ENCODE measurements around the gene SLC29A4. TPM values are rescaled to one million over a fixed set of nuclear protein-coding genes. Genes with fewer than 3 reads are reported as not detected.

Gene SLC29A4
- total RNA-seq, 1 experiment from 2014 or later: 0.56 TPM

DNA sequence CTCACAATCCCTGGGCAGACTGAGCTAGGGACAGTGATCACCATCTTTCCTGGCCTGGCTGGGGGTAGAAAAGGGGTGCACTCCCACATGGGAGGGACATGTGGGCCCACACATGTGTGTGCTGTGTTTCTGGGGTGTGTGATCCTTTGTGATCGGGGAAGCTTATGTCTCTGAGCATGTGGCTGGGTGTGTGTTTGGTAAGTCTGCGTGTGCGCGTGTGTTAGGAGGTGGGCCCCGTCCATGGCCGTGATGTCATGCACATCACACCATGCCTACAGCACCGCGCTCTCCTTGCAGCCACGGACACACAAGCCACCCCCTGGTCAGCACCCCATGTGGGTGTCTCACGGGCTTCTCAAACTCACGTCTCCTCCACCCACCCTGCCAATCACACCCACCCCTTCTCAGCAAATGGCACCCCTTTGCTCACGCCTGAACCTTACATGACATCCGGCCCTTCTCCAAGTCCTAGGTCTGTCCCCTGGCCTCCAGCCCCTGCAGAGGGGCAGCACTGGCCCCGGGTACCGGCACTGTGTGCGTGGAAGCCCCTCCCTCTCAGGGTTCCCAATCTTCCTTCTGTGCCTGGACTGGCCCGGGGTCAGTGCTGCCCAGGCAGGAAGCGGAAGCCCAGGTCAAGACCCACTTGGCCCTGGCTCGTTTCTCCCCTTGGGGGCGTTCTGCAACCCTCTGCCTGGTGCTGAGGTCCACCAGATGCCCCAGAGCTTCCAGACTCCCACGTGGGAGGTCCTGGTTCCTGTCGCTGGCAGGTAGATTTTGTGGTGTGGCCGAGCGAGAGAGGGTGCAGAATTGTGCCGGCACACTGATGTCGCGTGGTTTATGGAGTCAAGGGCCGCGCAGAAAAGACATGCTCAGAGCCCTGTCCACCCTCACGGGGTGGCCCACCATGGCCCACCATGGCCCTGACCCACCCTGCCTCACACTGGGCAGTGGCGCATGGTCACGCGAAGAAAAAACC, 12.6 kb downstream of the SLC29A4 start:
- no TSS peak for BruUV-seq (replicated peaks)
- DNase-seq (ENCODE audit: unreplicated experiment): no peak
- no peaks in the 10 kb centered on the region for H3K9me3 Mint-ChIP-seq (ENCODE audit: unreplicated experiment)
- ChIA-PET CTCF (no interaction called here), POLR2A (no interaction called here)
- intact Hi-C loops (cut with micrococcal nuclease): no loop called here
- TF ChIP-seq CTCF (IDR thresholded peaks at IDR 0.05; ENCODE audit: unreplicated experiment): no peak
- no peak overlapping the region for H3K27ac Mint-ChIP-seq (ENCODE audit: low read depth, unreplicated experiment)
- no peaks in the 10 kb centered on the region for H3K4me1 Mint-ChIP-seq (ENCODE audit: insufficient read depth, unreplicated experiment)
- no peaks in the 10 kb centered on the region for H3K36me3 Mint-ChIP-seq (ENCODE audit: insufficient read depth, unreplicated experiment)
- peaks cover 9% of the 10 kb centered on the region for H3K27me3 Mint-ChIP-seq (ENCODE audit: insufficient read depth, unreplicated experiment)
- no peak overlapping the region for H3K4me3 Mint-ChIP-seq (ENCODE audit: unreplicated experiment)

GRCh38 chr7:5296015-5296610, 13.4 kb downstream of the SLC29A4 start:
- ChIA-PET POLR2A (no interaction called here), CTCF (no interaction called here)
- no peak overlapping the region for H3K27ac Mint-ChIP-seq (ENCODE audit: low read depth, unreplicated experiment)
- BruUV-seq (replicated peaks): no TSS peak
- intact Hi-C loops (cut with micrococcal nuclease): no loop called here
- H3K27me3 Mint-ChIP-seq (ENCODE audit: insufficient read depth, unreplicated experiment): peaks cover 10% of the 10 kb centered on the region
- H3K4me3 Mint-ChIP-seq (ENCODE audit: unreplicated experiment): no peak overlapping the region
- TF ChIP-seq CTCF (IDR thresholded peaks at IDR 0.05; ENCODE audit: unreplicated experiment): no peak
- no peaks in the 10 kb centered on the region for H3K9me3 Mint-ChIP-seq (ENCODE audit: unreplicated experiment)
- no peaks in the 10 kb centered on the region for H3K4me1 Mint-ChIP-seq (ENCODE audit: insufficient read depth, unreplicated experiment)
- no peaks in the 10 kb centered on the region for H3K36me3 Mint-ChIP-seq (ENCODE audit: insufficient read depth, unreplicated experiment)
- no peak for DNase-seq (ENCODE audit: unreplicated experiment)

DNA sequence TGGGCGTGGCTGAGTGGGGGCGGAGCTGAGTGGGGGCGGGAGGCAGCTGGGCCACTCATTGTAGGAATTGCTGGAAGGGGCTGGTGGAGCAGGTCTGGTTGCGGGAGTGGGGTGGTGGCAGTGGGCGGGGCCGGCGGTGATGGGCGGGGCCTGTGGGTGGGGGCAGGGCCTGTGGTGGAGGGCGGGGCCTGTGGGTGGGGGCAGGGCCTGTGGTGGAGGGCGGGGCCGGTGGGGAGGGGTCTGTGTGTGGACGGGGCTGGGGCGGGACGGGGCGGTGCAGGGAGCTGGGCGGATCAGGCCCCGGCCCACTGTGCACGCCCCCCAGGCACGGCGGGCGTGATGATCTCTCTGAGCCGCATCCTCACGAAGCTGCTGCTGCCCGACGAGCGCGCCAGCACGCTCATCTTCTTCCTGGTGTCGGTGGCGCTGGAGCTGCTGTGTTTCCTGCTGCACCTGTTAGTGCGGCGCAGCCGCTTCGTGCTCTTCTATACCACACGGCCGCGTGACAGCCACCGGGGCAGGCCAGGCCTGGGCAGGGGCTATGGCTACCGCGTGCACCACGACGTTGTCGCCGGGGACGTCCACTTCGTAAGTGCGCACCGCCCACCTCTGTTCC, 14.0 kb downstream of the SLC29A4 start:
- Mint-ChIP-seq H3K4me3 (ENCODE audit: unreplicated experiment) (no peak overlapping the region), H3K9me3 (ENCODE audit: unreplicated experiment) (no peaks in the 10 kb centered on the region), H3K27me3 (ENCODE audit: insufficient read depth, unreplicated experiment) (peaks cover 10% of the 10 kb centered on the region), H3K27ac (ENCODE audit: low read depth, unreplicated experiment) (no peak overlapping the region), H3K4me1 (ENCODE audit: insufficient read depth, unreplicated experiment) (no peaks in the 10 kb centered on the region), H3K36me3 (ENCODE audit: insufficient read depth, unreplicated experiment) (no peaks in the 10 kb centered on the region)
- no peak for DNase-seq (ENCODE audit: unreplicated experiment)
- TF ChIP-seq CTCF (IDR thresholded peaks at IDR 0.05; ENCODE audit: unreplicated experiment): no peak
- intact Hi-C loops (cut with micrococcal nuclease): no loop called here
- no TSS peak for BruUV-seq (replicated peaks)
- ChIA-PET CTCF (no interaction called here), POLR2A (no interaction called here)

DNA sequence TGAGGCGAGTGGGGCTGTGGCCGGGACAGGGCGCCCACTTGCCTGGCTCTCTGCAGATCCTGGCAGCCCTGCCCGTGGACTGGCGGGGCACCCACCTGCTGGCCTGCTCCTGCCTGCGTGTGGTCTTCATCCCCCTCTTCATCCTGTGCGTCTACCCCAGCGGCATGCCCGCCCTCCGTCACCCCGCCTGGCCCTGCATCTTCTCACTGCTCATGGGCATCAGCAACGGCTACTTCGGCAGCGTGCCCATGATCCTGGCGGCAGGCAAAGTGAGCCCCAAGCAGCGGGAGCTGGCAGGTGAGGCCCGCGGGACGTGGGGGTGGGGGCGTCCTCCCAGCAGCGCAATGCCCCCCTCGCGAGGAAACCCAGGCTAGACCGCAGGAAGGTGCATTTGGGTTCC, 17.6 kb downstream of the SLC29A4 start:
- no peak overlapping the region for H3K27ac Mint-ChIP-seq (ENCODE audit: low read depth, unreplicated experiment)

More for the DNA sequence above, 17.6 kb downstream of the SLC29A4 start:
- Mint-ChIP-seq H3K27me3 (ENCODE audit: insufficient read depth, unreplicated experiment) (peaks cover 10% of the 10 kb centered on the region), H3K4me1 (ENCODE audit: insufficient read depth, unreplicated experiment) (no peaks in the 10 kb centered on the region), H3K4me3 (ENCODE audit: unreplicated experiment) (no peak overlapping the region), H3K9me3 (ENCODE audit: unreplicated experiment) (no peaks in the 10 kb centered on the region), H3K36me3 (ENCODE audit: insufficient read depth, unreplicated experiment) (peaks cover under 1% of the 10 kb centered on the region)
- intact Hi-C loops (cut with micrococcal nuclease): no loop called here
- BruUV-seq (replicated peaks): no TSS peak
- no peak for DNase-seq (ENCODE audit: unreplicated experiment)
- TF ChIP-seq CTCF (IDR thresholded peaks at IDR 0.05; ENCODE audit: unreplicated experiment): no peak
- ChIA-PET CTCF (no interaction called here), POLR2A (no interaction called here)
